GM23248 (cell line): ENCODE measurements around the gene SARDH.

Experiments
- EZH2 ChIP-seq: fragments of 200-600 bp; sonication (generic); IDR thresholded peaks from 2 replicates; pipeline ENCODE4 v1.6.1; 2018; ENCODE audit warnings: antibody characterized with exemption, mild to moderate bottlenecking; ENCODE audit not compliant: insufficient read depth, poor library complexity, severe bottlenecking
- EZH2phosphoT487 ChIP-seq: fragments of 200-600 bp; sonication (generic); IDR thresholded peaks from 2 replicates; pipeline ENCODE4 v1.6.1; 2018; ENCODE audit warnings: antibody characterized with exemption, moderate library complexity, mild to moderate bottlenecking, low read depth; ENCODE audit not compliant: insufficient read depth

DNA sequence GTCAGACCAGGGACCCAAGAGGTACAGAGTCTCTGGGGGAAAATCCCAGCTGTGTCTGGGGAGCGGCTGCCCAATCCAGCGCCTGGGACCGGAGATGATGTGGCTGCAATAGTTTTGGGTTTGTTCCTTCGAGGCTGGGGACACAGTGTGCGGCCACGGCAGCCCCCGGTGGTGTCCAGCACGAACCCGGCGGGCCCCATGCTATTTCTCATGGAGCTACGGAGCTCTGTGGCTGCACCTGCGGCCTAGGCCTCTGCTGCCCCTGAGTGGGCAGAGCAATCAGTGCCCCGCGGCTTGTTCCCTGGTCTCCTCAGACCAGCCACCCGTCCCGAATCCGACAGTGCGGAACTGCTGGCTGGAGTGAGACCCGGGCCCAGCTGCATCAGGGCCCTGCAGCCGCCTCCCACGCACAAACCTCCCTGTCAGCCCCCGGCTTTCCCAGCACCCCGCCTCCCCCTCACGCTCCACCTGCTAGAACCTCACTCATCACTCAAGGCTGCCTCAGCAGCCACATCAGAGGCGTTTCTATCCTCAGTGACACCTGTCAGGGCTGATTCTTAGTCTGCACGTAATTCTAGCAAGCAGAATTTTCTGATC, 29.0 kb downstream of the SARDH start:
- TF ChIP-seq EZH2, result no peak
- no peak for TF ChIP-seq EZH2phosphoT487
